MM.1S (cell line): Measurements from ENCODE around the gene EML6.
"Not testable (repeated sequence)": the region's sequence is repeated elsewhere in the genome, so short reads cannot be mapped to it uniquely, and the experiment has no call there.

ENCODE experiments used
- DNase-seq: peaks from one replicate; pipeline ENCODE4 v3.0.0-alpha.2; 2015
- H2AFZ ChIP-seq: fragments of 300-600 bp; sonication (generic); 2 replicates; pipeline ENCODE4 v1.6.0; 2016; ENCODE audit warnings: antibody characterized with exemption, low read length
- H3F3A ChIP-seq: fragments of 300-600 bp; sonication (generic); 2 replicates; pipeline ENCODE4 v1.6.1; 2016; ENCODE audit warnings: mild to moderate bottlenecking, antibody characterized with exemption, low read length, moderate library complexity, mixed read lengths; ENCODE audit not compliant: insufficient read depth
- H3K27ac ChIP-seq: fragments of 300-600 bp; sonication (generic); 2 replicates; pipeline ENCODE4 v1.5.1; 2016; ENCODE audit warnings: mild to moderate bottlenecking, low read length
- H3K27me3 ChIP-seq: fragments of 300-600 bp; sonication (generic); replicated peaks from 2 replicates; pipeline ENCODE4 v1.6.0; 2016; ENCODE audit warnings: low read length; ENCODE audit not compliant: insufficient read depth
- H3K36me3 ChIP-seq: fragments of 300-600 bp; sonication (generic); replicated peaks from 2 replicates; pipeline ENCODE4 v1.6.1; 2016; ENCODE audit warnings: mild to moderate bottlenecking, low read length, mixed read lengths; ENCODE audit not compliant: insufficient read depth
- H3K4me1 ChIP-seq: fragments of 300-600 bp; sonication (generic); 2 replicates; pipeline ENCODE4 v1.6.1; 2016; ENCODE audit warnings: low read length, mixed read lengths
- H3K4me2 ChIP-seq: fragments of 300-600 bp; sonication (generic); 2 replicates; pipeline ENCODE4 v1.6.0; 2016; ENCODE audit warnings: low read depth, low read length
- H3K4me3 ChIP-seq: fragments of 300-600 bp; sonication (generic); 2 replicates; pipeline ENCODE4 v1.5.1; 2016; ENCODE audit warnings: low read length, mixed read lengths
- H3K79me2 ChIP-seq: fragments of 300-600 bp; sonication (generic); 2 replicates; pipeline ENCODE4 v1.6.1; 2016; ENCODE audit warnings: mixed run types, low read length, mixed read lengths
- H3K9ac ChIP-seq: fragments of 300-600 bp; sonication (generic); 2 replicates; pipeline ENCODE4 v1.6.1; 2016; ENCODE audit warnings: low read length, mixed read lengths
- H3K9me2 ChIP-seq: fragments of 300-600 bp; sonication (generic); replicated peaks from 2 replicates; pipeline ENCODE4 v1.6.1; 2016; ENCODE audit warnings: mild to moderate bottlenecking, low read length, mixed read lengths; ENCODE audit not compliant: insufficient read depth
- H3K9me3 ChIP-seq: fragments of 300-600 bp; sonication (generic); replicated peaks from 2 replicates; pipeline ENCODE4 v1.6.1; 2016; ENCODE audit warnings: mild to moderate bottlenecking, low read length, mixed read lengths; ENCODE audit not compliant: insufficient read depth
- H4K20me1 ChIP-seq: fragments of 300-600 bp; sonication (generic); 2 replicates; pipeline ENCODE4 v1.6.1; 2016; ENCODE audit warnings: mild to moderate bottlenecking, low read length, moderate library complexity, mixed read lengths; ENCODE audit not compliant: insufficient read depth
- CTCF ChIP-seq: fragments of 300-600 bp; sonication (generic); IDR thresholded peaks from 2 replicates; pipeline ENCODE4 v1.5.1; 2016; ENCODE audit warnings: antibody characterized with exemption, low read length, mixed read lengths
- EZH2 ChIP-seq: fragments of 300-600 bp; sonication (generic); optimal IDR thresholded peaks from 2 replicates; pipeline ENCODE3; 2017; ENCODE audit warnings: low read depth, mild to moderate bottlenecking, antibody characterized with exemption, low read length, mixed read lengths
- EZH2phosphoT487 ChIP-seq: fragments of 300-600 bp; sonication (generic); IDR thresholded peaks from 2 replicates; pipeline ENCODE4 v1.6.1; 2018; ENCODE audit warnings: antibody characterized with exemption, low read length

Gene EML6

GRCh38 chr2:54871457-54872107 lies 148.1 kb downstream of the EML6 start:
- Histone ChIP-seq H3F3A (no peaks in the 10 kb centered on the region), H4K20me1 (no peaks in the 10 kb centered on the region), H3K27me3 (no peaks in the 10 kb centered on the region), H3K9ac (no peak overlapping the region), H3K79me2 (no peaks in the 10 kb centered on the region), H3K4me3 (no peak overlapping the region), H3K4me1 (peaks cover 10% of the 10 kb centered on the region), H2AFZ (no peak overlapping the region), H3K4me2 (no peak overlapping the region), H3K9me3 (no peaks in the 10 kb centered on the region), H3K36me3 (no peaks in the 10 kb centered on the region), H3K27ac (no peak overlapping the region), H3K9me2 (no peaks in the 10 kb centered on the region)
- TF ChIP-seq CTCF, result no peak
- no peak for TF ChIP-seq EZH2phosphoT487
- TF ChIP-seq EZH2, result no peak
- no peak for DNase-seq

GRCh38 chr2:54872780-54873179 lies 149.3 kb downstream of the EML6 start:
- Histone ChIP-seq H3K36me3 (no peaks in the 10 kb centered on the region), H3K9me2 (no peaks in the 10 kb centered on the region), H4K20me1 (no peaks in the 10 kb centered on the region), H3K4me3 (no peak overlapping the region), H3F3A (no peaks in the 10 kb centered on the region), H3K27me3 (no peaks in the 10 kb centered on the region), H2AFZ (no peak overlapping the region), H3K9me3 (no peaks in the 10 kb centered on the region), H3K27ac (no peak overlapping the region), H3K9ac (no peak overlapping the region), H3K4me1 (no peaks in the 10 kb centered on the region), H3K79me2 (no peaks in the 10 kb centered on the region), H3K4me2 (no peak overlapping the region)
- TF ChIP-seq EZH2phosphoT487, result no peak
- no peak for TF ChIP-seq EZH2
- TF ChIP-seq CTCF, result no peak
- DNase-seq, result no peak

- not testable (repeated sequence) for H3K9me2 ChIP-seq, DNase-seq, H3K4me2 ChIP-seq, H3F3A ChIP-seq, H3K4me1 ChIP-seq, H4K20me1 ChIP-seq, H3K36me3 ChIP-seq, H3K9me3 ChIP-seq, H3K27me3 ChIP-seq, H3K9ac ChIP-seq, H3K4me3 ChIP-seq, H2AFZ ChIP-seq, H3K79me2 ChIP-seq, H3K27ac ChIP-seq
Measured at GRCh38 chr2:54873236-54873635, 149.8 kb downstream of the EML6 start.

- TF ChIP-seq EZH2phosphoT487 (no peak), CTCF (no peak), EZH2 (no peak)
- no peak overlapping the region for H2AFZ ChIP-seq
- no peaks in the 10 kb centered on the region for H3K9me2 ChIP-seq
- H3K4me2 ChIP-seq, result no peak overlapping the region
- H3F3A ChIP-seq, result no peaks in the 10 kb centered on the region
- no peaks in the 10 kb centered on the region for H4K20me1 ChIP-seq
- H3K9me3 ChIP-seq, result no peaks in the 10 kb centered on the region
- no peaks in the 10 kb centered on the region for H3K4me1 ChIP-seq
- no peak overlapping the region for H3K4me3 ChIP-seq
- H3K27me3 ChIP-seq, result no peaks in the 10 kb centered on the region
- no peaks in the 10 kb centered on the region for H3K36me3 ChIP-seq
- no peak overlapping the region for H3K27ac ChIP-seq
- no peaks in the 10 kb centered on the region for H3K79me2 ChIP-seq
- DNase-seq, result no peak
- H3K9ac ChIP-seq, result no peak overlapping the region
Measured at GRCh38 chr2:54876764-54877163, 153.3 kb downstream of the EML6 start.
